Ascending aorta (tissue), 2 donors: ENCODE data around the gene SIX5. TPM values are rescaled to one million over a fixed set of nuclear protein-coding genes. Genes with fewer than 3 reads are reported as not detected.
A peak's percentile ranks its signal among the peaks of the same experiment; 100 is the strongest.

ENCODE experiments used
- DNase-seq, 2 donors: peaks; one replicate each; pipeline ENCODE4 v3.0.0-alpha.2; 2019; ENCODE audit warnings: low spot score in 2 of 2
- H3K27ac ChIP-seq, 2 donors: fragments of 200-600 bp; sonication (generic); one replicate each; pipeline ENCODE4 v1.5.1; 2016 to 2017; ENCODE audit warnings: mild to moderate bottlenecking in 1 of 2
- H3K27me3 ChIP-seq: fragments of 200-600 bp; sonication (generic); one replicate; pipeline ENCODE4 v1.5.1; 2017
- H3K36me3 ChIP-seq, 2 donors: fragments of 200-600 bp; sonication (generic); one replicate each; pipeline ENCODE4 v1.5.1; 2016
- H3K4me1 ChIP-seq, 2 donors: fragments of 200-600 bp; sonication (generic); one replicate each; pipeline ENCODE4 v1.5.1; 2016 to 2017; ENCODE audit warnings: mild to moderate bottlenecking in 1 of 2
- H3K4me3 ChIP-seq, 2 donors: fragments of 200-600 bp; sonication (generic); one replicate each; pipeline ENCODE4 v1.5.1; 2016 to 2017; ENCODE audit warnings: mild to moderate bottlenecking in 1 of 2
- H3K9me3 ChIP-seq, 2 donors: fragments of 200-600 bp; sonication (generic); one replicate each; pipeline ENCODE4 v1.5.1; 2016
- CTCF ChIP-seq, 3 experiments: fragments of 200-600 bp in 2 of 3; fragments of 450-650 bp in 1 of 3; sonication (generic) in 2 of 3; IDR thresholded peaks; one replicate each; pipeline ENCODE4 v1.5.1; 2016 to 2019; ENCODE audit warnings: antibody characterized with exemption in 3 of 3, mild to moderate bottlenecking in 1 of 3, moderate library complexity in 1 of 3
- intact Hi-C: fragments of 100-400 bp; cut with DNase I; formaldehyde crosslinking; loops from one replicate; pipeline ENCODE4 v1.15.1; 2023
- total RNA-seq: library from RNA; depleted of rRNA; stranded (reverse); fragments of >200 nt; gene quantifications from one replicate; pipeline ENCODE4 v1.1.0, GENCODE V29; 2016

Gene SIX5
- total RNA-seq, 1 donor from 2014 or later = 39.2 TPM

GRCh38 chr19:45763691-45764294 lies 5.3 kb downstream of the SIX5 start:
- peaks cover 23 to 36% of the 10 kb centered on the region in 2 donors for H3K4me1 ChIP-seq
- intact Hi-C loops = no loop called here
- H3K27ac ChIP-seq = peak overlapping the region; percentile 96
- DNase-seq = no peak
- TF ChIP-seq CTCF (IDR thresholded peaks at IDR 0.05) = no peak
- H3K36me3 ChIP-seq = no peaks in the 10 kb centered on the region
- no peaks in the 10 kb centered on the region for H3K9me3 ChIP-seq
- peak overlapping the region; percentile 35 to 43 for H3K4me3 ChIP-seq
- H3K27me3 ChIP-seq = no peaks in the 10 kb centered on the region

DNA sequence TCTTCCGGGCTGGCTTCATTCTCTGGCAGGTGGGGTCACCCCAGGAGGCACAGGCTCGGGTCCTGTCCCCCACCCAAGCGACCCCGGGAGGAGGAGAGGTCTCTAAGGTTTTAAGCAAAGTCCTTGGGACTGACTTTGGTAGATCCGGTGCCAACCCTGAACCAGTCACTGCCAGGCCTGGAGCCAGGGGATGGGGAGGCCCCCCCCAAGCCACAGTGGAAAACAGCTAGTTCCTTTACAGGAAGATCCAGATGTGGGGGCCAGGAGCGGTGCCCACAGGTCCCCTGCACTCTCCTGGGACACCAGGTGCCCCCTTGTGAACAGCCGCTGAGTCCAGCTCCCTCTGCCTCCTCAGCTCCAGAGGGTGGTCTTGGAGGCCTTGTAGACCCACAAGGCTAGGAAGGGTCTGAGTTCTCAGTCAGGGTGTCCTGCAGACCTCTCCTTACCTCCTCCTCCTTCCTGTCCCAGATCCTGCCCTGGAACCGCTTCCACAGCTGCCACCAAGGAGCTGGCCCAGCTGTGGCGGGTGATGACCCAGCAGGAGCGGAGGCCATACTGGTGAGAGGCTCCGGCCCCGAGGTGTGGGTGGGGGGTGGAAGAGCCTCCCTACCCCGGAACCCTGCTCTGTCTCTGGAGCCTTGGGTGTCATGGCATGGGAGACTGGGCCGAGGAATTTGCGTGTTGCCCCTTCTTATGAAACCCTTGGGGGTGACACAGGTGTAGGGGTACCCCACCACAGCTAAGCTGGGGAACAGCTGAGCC lies 6.0 kb downstream of the SIX5 start:
- no peaks in the 10 kb centered on the region for H3K27me3 ChIP-seq
- TF ChIP-seq CTCF (IDR thresholded peaks at IDR 0.05) = no peak
- no peaks in the 10 kb centered on the region for H3K36me3 ChIP-seq
- H3K4me3 ChIP-seq = no peak overlapping the region
- peak overlapping the region in 1 of 2 donors; percentile 96 for H3K27ac ChIP-seq
- no peak for DNase-seq
- intact Hi-C loops = no loop called here
- H3K9me3 ChIP-seq = no peaks in the 10 kb centered on the region
- peaks cover 23 to 36% of the 10 kb centered on the region in 2 donors for H3K4me1 ChIP-seq

- intact Hi-C loops = no loop called here
- Histone ChIP-seq H3K9me3 (no peaks in the 10 kb centered on the region), H3K4me1 (peaks cover 23 to 33% of the 10 kb centered on the region in 2 donors), H3K27me3 (no peaks in the 10 kb centered on the region), H3K27ac (no peak overlapping the region), H3K36me3 (no peaks in the 10 kb centered on the region), H3K4me3 (no peak overlapping the region)
- TF ChIP-seq CTCF (IDR thresholded peaks at IDR 0.05) = no peak
- DNase-seq = no peak
Observed at GRCh38 chr19:45761714-45762113, 7.3 kb downstream of the SIX5 start.

DNA sequence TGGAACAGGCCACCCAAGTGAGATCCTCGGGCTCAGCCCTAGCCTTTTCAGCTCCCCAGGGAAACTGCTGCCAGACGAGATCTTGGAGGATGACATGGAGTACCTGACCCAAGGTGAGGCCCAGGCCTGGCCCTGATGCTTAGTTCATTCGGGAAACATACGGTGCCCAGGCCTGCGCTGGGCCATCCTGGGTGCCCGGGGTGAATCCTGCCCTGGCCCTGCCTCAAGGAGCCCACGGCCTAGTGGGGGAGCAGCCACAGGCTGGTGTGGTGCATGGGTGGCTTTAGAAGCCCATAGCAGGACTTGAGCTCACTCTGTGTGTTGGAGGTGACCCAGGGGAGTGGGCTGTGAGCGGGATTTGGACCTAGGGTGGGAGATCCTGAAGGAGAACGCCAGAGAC lies 10.1 kb downstream of the SIX5 start:
- Histone ChIP-seq H3K27me3 (no peaks in the 10 kb centered on the region), H3K9me3 (no peaks in the 10 kb centered on the region), H3K4me3 (no peak overlapping the region), H3K36me3 (no peaks in the 10 kb centered on the region), H3K27ac (no peak overlapping the region), H3K4me1 (peaks cover 2 to 5% of the 10 kb centered on the region in 2 donors)
- TF ChIP-seq CTCF (IDR thresholded peaks at IDR 0.05) = no peak
- intact Hi-C loops = no loop called here
- DNase-seq = no peak

DNA sequence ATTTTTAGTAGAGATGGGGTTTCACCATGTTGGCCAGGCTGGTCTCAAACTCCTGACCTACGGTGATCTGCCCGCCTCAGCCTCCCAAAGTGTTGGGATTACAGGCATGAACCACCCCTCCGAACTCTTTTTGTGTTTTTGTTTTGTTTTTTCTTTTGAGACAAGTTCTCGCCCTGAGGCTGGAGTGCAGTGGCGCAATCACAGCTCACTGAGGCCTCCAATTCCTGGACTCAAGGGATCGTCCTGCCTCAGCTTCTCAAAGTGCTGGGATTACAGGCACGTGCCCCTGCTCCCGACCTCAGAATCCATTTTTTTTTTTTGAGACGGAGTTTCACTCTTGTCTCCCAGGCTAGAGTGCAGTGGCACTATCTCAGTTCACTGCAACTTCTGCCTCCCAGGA lies 11.4 kb downstream of the SIX5 start:
- no peak for DNase-seq
- H3K4me3 ChIP-seq = no peak overlapping the region
- H3K27ac ChIP-seq = no peak overlapping the region
- no peaks in the 10 kb centered on the region for H3K4me1 ChIP-seq
- intact Hi-C loops = no loop called here
- TF ChIP-seq CTCF (IDR thresholded peaks at IDR 0.05) = no peak
- H3K27me3 ChIP-seq = no peaks in the 10 kb centered on the region
- H3K9me3 ChIP-seq = no peaks in the 10 kb centered on the region
- no peaks in the 10 kb centered on the region for H3K36me3 ChIP-seq
